ENCODE measurements around the gene CHEK2. TPM values are rescaled to one million over a fixed set of nuclear protein-coding genes. Genes with fewer than 3 reads are reported as not detected.

CHEK2 gene
- total RNA-seq, 1 experiment from 2014 or later = 61.1 TPM

- Histone ChIP-seq H3K27me3 (ENCODE audit: insufficient read depth, low read length) (no peaks in the 10 kb centered on the region), H4K91ac (ENCODE audit: insufficient read length, low read depth, low read length) (no peak overlapping the region), H3K9me3 (ENCODE audit: control insufficient read depth, low read depth, low read length) (no peaks in the 10 kb centered on the region), H3K79me2 (ENCODE audit: insufficient read depth, low read length) (no peaks in the 10 kb centered on the region), H4K8ac (replicated peaks; ENCODE audit: insufficient read length, low read depth, low read length) (no peak overlapping the region), H3K4me2 (ENCODE audit: insufficient read depth, insufficient read length, low read length) (no peak overlapping the region), H4K20me1 (ENCODE audit: control insufficient read depth, insufficient read depth, insufficient read length) (no peaks in the 10 kb centered on the region), H3K14ac (ENCODE audit: insufficient read depth, low read length) (no peak overlapping the region), H2BK15ac (ENCODE audit: low read depth, low read length) (no peak overlapping the region), H2BK5ac (ENCODE audit: insufficient read length, low read length) (no peak overlapping the region), H3K56ac (ENCODE audit: insufficient read length, low read depth, low read length) (no peak overlapping the region), H2AK5ac (ENCODE audit: insufficient read length, low read length) (no peak overlapping the region), H4K5ac (ENCODE audit: insufficient read length, low read depth, low read length) (no peak overlapping the region), H2BK20ac (ENCODE audit: low read depth, low read length, poor library complexity, severe bottlenecking) (no peak overlapping the region), H3T11ph (ENCODE audit: low read length) (no peak overlapping the region), H2AFZ (ENCODE audit: low read length) (no peak overlapping the region), H3K27ac (ENCODE audit: insufficient read length, low read depth, low read length) (no peak overlapping the region), H3K79me1 (ENCODE audit: insufficient read depth, low read depth, low read length, poor library complexity, severe bottlenecking) (no peaks in the 10 kb centered on the region), H2BK120ac (ENCODE audit: low read depth, low read length, poor library complexity, severe bottlenecking) (no peak overlapping the region), H3K4me1 (ENCODE audit: insufficient read depth, low read length) (no peaks in the 10 kb centered on the region), H3K23ac (ENCODE audit: insufficient read length, low read depth, low read length) (no peak overlapping the region), H3K4ac (ENCODE audit: low read depth, low read length) (no peak overlapping the region), H2BK12ac (ENCODE audit: insufficient read length, low read depth, low read length) (no peak overlapping the region), H3K18ac (ENCODE audit: insufficient read length, low read depth, low read length) (no peak overlapping the region), H3K23me2 (ENCODE audit: insufficient read length, low read depth, low read length, poor library complexity, severe bottlenecking) (no peaks in the 10 kb centered on the region), H3K9ac (ENCODE audit: extremely low read depth, insufficient read length, low read length) (no peak overlapping the region)
- no peak for DNase-seq
- H3K4me3 Mint-ChIP-seq = no peak overlapping the region
- H3K9me3 Mint-ChIP-seq = no peaks in the 10 kb centered on the region
- H3K27ac Mint-ChIP-seq = no peak overlapping the region
- no peak for TF ChIP-seq CTCF (conservative IDR thresholded peaks at IDR 0.05)
- no peaks in the 10 kb centered on the region for H3K27me3 Mint-ChIP-seq (ENCODE audit: low read depth)
- peaks cover 48 to 78% (median 70%) of the 10 kb centered on the region in 3 experiments for H3K36me3 Mint-ChIP-seq (ENCODE audit: insufficient read depth in 1 of 3, low read depth in 3 of 3)
- peaks cover 0 to 2% of the 10 kb centered on the region in 2 experiments; a peak in 2 of 4 replicates for H3K4me1 Mint-ChIP-seq
Measured at GRCh38 chr22:28710107-28710506, 31.5 kb downstream of the CHEK2 start.

All from H9 (cell line).